Head of caudate nucleus (tissue), 42 donors: Measurements from ENCODE around the gene KMT2B.

Experiments
- DNase-seq, 42 donors: peaks; one replicate each; pipeline versions ENCODE4 v3.0.0 to v3.0.0-alpha.2; 2020 to 2021; ENCODE audit warnings: mixed read lengths in 7 of 42
- intact Hi-C: fragments of 100-400 bp; cut with DNase I; formaldehyde crosslinking; loops from one replicate; pipeline ENCODE4 v1.15.0; 2022

The KMT2B gene

DNA sequence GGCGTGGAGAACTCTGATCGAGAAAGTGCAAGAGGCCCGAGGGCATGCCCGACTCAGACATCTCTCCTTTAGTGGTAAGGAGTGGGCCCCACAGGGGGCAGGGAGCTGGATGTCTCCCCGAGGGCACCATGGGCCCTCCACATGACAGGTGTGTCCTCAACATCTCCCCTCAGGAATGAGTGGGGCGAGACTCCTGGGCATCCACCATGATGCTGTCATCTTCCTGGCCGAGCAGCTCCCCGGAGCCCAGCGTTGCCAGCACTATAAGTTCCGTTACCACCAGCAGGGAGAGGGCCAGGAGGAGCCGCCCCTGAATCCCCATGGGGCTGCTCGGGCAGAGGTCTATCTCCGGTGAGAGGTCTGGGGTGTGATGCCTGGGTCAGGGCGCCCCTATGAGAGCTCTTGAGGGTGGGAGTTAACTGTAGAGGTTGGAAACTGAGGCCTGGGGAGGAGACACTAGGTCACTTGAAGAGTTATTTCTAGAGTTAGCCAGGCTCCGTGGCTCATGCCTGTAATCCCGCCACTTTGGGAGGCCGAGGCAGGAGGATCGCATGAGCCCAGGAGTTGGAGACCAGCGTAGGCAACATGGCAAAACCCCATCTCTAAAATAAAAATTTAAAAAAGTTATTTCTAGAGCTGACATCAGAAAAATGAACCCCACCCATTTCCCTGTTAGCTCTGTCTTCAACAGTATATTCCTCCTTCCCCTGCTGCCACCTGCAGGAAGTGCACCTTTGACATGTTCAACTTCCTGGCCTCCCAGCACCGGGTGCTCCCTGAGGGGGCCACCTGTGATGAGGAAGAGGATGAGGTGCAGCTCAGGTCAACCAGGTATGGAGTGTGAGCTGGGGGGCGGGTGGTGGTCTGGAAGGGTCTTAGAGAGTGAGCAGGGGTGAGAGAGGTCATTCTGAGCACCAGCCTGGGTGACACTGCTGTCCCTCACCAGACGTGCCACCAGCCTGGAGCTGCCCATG lies 19.4 kb downstream of the KMT2B start:
- no peak for DNase-seq
- intact Hi-C loops: no loop called here

DNA sequence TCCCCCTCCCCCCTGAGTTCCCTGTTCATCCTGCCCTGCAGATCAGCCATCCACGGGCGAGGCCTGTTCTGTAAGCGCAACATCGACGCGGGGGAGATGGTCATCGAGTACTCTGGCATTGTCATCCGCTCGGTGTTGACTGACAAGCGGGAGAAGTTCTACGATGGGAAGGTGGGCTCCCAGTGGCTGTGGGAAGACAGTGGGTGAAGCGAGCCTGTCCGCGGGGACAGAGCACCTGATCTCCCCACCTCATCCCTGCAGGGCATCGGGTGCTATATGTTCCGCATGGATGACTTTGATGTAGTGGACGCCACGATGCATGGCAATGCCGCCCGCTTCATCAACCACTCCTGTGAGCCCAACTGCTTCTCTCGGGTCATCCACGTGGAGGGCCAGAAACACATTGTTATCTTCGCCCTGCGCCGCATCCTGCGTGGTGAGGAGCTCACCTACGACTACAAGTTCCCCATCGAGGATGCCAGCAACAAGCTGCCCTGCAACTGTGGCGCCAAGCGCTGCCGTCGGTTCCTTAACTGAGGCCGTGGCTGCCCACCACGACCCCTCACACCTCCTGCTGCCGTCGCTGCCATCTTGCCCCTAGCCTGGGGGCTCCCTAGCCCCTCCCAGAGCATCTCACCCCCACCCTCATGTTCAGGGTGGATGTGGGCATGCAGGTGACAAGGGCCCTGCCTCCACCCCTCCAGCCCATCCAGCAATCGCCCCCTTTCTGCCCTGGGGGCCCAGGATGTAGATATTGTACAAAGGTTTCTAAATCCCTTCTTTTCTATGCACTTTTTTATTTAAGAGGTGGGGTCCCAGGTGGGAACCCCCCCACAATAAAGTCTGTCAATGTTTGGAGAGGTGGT lies 20.5 kb downstream of the KMT2B start:
- intact Hi-C loops: no loop called here
- no peak for DNase-seq

DNA sequence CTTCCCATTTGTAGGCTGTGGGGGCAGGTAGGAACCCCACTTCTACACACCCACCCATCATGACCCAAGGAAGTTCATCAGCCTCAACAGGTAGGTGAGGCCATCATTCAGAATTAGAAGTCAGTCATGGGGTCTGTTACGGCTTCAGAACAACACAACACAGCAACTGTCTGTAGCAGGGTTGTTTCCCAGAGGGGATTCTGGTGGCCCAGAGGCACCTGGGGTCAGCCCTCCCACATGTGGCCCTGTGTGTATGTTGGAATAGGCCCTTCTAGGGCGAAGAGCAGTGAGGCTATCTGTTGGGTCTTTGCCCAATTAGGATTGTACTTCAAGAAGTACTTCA lies 21.1 kb downstream of the KMT2B start:
- intact Hi-C loops: no loop called here

DNA sequence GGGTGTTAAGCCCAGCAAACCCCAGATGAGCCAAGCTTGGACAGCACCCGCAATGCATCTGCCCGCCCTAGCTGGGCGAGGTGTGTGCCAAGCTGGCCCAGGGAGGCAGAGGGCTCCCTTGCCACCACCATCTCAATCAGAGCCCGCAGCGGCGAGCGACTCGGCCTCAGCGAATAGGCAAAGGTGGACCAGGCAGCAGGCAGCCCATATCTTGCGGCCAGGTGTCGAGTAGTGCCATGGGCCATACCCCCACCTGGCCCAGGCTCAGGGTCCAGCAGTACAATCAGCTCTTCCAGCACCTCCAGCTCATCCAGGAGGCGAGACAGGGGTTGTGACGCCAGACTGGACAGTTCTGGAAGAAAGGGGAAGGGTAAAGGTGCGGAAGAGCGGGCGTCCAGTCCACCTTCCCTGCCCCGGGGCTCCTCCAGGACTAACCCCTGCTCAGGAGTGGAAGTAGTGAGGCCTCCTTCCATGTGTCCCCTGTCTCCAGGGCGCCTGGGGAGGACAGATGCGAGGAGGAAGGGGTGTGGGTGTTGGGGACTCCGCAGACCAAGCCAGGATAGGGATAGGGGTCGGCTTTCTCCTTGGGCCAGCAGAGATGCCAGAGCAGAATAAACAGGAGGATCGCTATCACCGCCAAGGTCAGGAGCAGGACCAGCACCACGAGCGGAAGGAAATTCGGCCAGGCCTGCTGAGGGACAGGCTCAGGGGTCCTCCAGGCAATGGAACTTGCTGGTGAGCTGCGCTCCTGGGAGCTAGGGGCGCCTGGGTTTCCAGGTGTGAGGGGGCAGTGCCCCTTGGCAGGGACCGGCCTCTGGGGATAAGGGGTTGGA lies 21.7 kb downstream of the KMT2B start:
- intact Hi-C loops: loop anchor here (10.0 kb wide), 1 partner anchor 195 kb away; the partner anchor contains the start of gene LRFN3
- DNase-seq: peak in 1 of 42 donors; percentile 29

More for the DNA sequence above, 21.1 kb downstream of the KMT2B start:
- no peak for DNase-seq

DNA sequence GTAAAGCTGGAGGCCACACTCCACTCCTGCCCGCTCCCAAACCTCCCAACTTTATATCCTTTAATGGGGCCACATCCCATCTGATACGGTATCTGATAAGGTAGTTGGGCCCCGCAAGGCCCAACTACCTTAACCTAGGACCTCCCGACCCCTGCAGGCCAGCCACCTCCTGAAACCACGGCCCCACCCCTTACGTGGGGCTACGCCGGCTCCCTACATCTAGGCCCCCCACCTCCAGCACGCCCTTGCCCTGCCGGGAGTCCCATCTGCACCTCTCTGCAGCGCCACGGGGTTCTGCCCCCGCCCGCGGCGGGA lies 22.3 kb downstream of the KMT2B start:
- DNase-seq: no peak
- intact Hi-C loops: loop anchor here (10.0 kb wide), 1 partner anchor 195 kb away; the partner anchor contains the start of gene LRFN3

- intact Hi-C loops: loop anchor here (10.0 kb wide), 1 partner anchor 194 kb away; the partner anchor contains the start of gene LRFN3
- DNase-seq: peak; percentile 97 to 100 (median 99)
Measured at GRCh38 chr19:35740423-35741202, 22.8 kb downstream of the KMT2B start.

DNA sequence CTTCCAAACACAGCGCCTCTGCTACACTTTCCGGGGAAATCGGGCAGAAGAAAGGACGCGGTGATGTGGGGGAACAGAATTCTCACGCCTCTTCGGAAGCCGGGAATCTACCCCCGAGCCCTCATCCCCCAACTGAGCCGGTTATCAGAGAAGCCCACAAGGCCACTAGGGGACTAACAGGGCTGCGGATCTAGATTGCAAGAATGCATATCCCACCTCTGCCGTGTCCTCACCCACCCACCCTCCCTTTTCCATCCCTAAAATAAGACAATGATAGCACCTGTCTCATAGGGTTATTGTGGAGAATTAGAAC lies 23.4 kb downstream of the KMT2B start:
- no peak for DNase-seq
- intact Hi-C loops: loop anchor here (10.0 kb wide), 1 partner anchor 194 kb away; the partner anchor contains the start of gene LRFN3

DNA sequence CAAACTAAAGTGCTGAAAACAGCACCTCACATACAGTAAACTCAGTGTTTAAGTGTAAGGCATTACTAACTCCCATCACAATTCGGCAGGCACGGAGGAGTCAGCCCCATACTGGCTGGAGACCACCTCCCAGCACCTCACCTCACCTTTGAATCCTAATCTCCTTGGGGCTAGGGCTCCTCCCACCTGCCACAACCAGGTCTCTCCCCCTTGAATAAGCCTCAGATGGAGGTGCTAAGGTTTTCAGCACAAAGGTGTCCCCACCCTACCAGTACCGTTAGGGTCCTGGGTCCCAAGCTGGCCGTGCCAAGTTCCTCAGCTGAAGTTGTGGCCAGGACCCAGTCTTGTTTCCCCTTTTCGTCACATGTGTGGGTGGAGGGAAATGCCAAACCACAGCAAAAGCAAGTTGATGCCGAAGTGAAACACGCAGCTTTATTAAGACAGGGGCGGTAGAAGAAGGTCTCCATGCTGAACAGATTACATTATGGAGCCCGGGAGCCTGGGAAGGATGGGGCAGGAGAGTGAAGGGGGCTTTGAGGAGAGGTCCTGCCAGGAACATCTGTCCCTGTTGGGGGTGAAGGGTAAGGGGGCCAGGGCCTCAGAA lies 24.4 kb downstream of the KMT2B start, which contains the start of gene IGFLR1:
Gene IGFLR1 (minus strand): TSS at position 332 of the 604 bp plus-strand sequence. CDS start 1,272 bp downstream, outside the sequence.
- intact Hi-C loops: loop anchor here (10.0 kb wide), 1 partner anchor 193 kb away; the partner anchor contains the start of gene LRFN3
- peak in 15 of 42 donors; percentile 15 to 65 (median 36) for DNase-seq

GRCh38 chr19:35743640-35744429 lies 26.0 kb downstream of the KMT2B start:
- intact Hi-C loops: loop anchor here (2.0 to 10.0 kb wide), 2 partner anchors 27 to 191 kb away; partner anchors contain the start of gene LRFN3
- DNase-seq: no peak

DNA sequence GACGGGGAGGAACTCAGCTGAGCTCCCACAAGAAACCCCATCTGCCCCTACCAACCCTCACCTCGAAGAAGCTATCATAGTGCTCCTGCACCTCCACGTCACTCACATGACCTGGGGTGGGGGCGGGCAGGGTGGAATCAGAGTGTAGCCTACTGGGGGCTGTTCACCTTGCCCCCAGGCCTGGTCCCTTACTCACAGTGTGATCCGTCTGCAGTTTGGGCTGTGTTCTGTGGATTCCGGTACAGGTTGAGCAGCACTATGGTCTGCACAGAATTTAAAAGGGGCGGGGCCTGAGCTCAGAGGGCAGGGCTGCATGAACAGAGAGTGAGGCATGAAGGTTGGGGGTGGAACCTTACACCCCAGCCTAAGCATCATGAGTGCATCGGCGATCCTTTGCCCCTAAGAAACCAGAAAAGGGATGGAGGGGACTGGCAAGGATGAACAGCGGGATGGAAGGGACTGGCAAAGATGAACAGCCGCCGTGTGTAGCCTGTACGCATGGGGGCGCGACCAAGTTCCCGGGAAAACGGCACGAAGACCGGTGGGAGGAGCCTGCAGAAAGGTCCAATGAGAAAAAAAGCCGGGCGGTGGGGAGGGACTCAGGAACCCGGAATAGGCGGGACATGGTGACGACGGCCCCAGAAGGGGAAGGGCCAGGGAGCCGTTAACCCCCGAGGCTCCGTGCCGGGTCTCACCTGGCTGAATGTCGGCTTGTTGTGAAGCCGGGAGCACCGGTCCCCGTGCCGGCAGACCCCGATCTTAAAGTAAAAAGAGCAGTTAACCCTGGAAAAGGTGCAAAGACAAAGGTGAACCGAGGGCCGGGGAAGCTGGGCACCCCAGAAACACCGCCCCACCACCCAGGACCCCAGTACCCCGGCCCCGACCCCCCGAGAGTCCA lies 26.9 kb downstream of the KMT2B start:
- peak; percentile 90 to 99 (median 98) for DNase-seq
- intact Hi-C loops: loop anchor here (2.0 to 10.0 kb wide), 2 partner anchors 28 to 190 kb away; partner anchors contain the start of gene LRFN3

DNA sequence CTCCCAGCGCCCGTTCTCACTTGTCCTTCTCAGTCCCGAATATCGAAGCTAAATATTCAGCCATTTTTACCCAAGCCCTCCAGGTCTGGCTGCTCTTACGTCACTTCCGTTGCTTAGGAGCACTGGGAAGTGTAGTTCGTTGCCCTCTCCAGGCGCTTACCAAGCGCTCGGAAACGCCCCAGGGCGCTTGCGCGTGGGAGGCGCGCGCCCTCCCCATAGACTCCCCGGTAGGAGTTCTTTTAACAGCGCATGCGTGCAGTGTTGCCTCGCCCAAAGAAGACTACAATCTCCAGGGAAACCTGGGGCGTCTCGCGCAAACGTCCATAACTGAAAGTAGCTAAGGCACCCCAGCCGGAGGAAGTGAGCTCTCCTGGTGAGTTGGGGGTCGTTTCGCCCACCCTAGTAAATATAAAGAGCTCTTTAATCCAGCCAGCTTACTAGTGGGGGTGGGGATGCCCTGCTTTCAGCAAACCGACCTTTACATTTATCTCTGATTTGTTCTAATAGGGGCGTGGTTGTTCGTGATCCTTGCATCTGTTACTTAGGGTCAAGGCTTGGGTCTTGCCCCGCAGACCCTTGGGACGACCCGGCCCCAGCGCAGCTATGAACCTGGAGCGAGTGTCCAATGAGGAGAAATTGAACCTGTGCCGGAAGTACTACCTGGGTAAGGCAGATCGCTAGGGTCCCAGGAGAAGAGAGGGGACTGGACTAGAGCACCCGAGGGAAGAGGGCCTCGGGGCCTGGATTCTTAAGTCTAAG lies 27.7 kb downstream of the KMT2B start, which contains the start of the genes PSENEN and U2AF1L4:
Gene PSENEN (plus strand): TSS at position 324 of the 759 bp plus-strand sequence. CDS start 280 bp downstream, at position 604.
Gene U2AF1L4 (minus strand): TSS at position 91 of the 759 bp plus-strand sequence. CDS start 27 bp downstream, at position 64.
- peak; percentile 95 to 99 (median 98) for DNase-seq

DNA sequence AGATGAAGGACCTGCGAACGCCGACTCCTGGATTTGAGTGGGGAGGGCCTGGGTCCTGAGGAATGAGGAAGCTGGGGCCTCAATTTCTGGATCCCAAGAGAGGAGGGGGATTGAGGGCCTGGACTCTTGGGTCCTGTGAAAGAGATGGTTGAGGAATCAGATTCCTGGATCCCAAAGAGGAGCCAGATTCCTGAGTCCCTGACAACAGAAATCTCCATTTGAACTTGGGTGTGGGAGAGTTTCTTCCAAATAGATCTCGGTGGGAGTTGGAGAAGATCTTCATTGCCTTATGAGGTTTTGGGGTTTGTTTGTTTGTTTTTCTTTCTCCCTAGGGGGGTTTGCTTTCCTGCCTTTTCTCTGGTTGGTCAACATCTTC lies 28.3 kb downstream of the KMT2B start:
- intact Hi-C loops: loop anchor here (10.0 kb wide), 1 partner anchor 189 kb away; the partner anchor contains the start of gene LRFN3
- no peak for DNase-seq

More for the DNA sequence above, 27.7 kb downstream of the KMT2B start, which contains the start of the genes PSENEN and U2AF1L4:
- intact Hi-C loops: loop anchor here (2.0 to 10.0 kb wide), 2 partner anchors 29 to 189 kb away; partner anchors contain the start of gene LRFN3

GRCh38 chr19:35746531-35746930 lies 28.7 kb downstream of the KMT2B start:
- DNase-seq: no peak
- intact Hi-C loops: loop anchor here (10.0 kb wide), 1 partner anchor 188 kb away; the partner anchor contains the start of gene LRFN3
